Raji (cell line): Measurements from ENCODE around the gene EEA1.

ENCODE experiments used
- POLR2A ChIP-seq: IDR thresholded peaks from 2 replicates; pipeline ENCODE4 v1.6.1; 2011; ENCODE audit warnings: low read depth, low read length, control low read depth; ENCODE audit not compliant: insufficient read depth

The EEA1 gene

DNA sequence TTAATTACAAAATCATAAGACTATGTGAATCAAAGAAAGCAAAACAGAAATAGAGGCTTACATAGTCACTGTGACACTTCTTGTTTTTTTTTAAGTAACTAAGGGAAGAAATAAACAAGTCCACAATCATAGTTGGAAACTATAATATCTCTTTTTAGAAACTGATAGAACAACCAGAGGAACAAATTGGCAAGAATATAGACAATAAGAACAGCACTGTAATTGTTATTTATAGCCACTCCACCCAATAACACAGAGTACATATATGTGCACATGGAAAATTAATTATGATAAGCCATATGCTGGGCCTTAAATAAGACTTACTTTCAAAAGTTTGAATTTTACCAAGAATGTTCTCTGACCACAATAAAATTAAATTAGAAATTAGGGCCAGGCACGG, 125.2 kb downstream of the EEA1 start:
- TF ChIP-seq POLR2A = no peak

- TF ChIP-seq POLR2A = no peak
Observed at GRCh38 chr12:92802906-92803305, 126.2 kb downstream of the EEA1 start.

DNA sequence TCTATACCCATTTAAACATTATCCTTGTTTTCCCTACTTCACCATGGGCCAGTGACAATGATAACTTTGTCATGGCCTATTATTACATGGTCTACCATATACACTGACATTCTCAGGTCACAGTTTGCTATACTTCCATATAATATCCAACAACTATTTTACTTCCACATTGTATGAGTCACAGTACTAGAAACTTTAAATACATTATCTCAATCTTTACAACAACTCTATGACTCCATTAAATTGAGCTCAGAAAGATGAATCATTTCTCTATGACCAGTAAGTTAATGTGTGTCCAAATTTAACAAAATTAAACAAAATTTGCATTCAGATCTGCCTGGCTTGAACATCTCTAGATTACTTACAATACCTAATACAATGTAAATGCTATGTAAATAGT, 132.4 kb downstream of the EEA1 start:
- TF ChIP-seq POLR2A = no peak

DNA sequence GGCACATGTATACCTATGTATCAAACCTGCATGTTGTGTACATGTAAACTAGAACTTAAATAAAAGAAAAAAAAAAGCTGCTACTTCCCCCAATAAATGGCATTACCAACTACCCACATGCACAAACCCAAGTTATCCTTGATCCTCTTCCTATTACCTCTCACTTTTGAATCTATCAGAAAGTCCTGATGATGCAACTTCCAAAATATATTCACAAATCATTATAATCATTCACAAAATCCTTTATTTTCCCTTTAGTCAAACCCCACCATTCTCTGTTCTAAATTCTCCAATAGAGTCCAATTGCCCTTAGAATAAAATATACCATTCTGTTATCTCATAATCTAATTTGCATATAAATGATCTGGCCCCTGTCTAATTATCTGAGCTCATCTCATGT, 134.3 kb downstream of the EEA1 start:
- TF ChIP-seq POLR2A = no peak

DNA sequence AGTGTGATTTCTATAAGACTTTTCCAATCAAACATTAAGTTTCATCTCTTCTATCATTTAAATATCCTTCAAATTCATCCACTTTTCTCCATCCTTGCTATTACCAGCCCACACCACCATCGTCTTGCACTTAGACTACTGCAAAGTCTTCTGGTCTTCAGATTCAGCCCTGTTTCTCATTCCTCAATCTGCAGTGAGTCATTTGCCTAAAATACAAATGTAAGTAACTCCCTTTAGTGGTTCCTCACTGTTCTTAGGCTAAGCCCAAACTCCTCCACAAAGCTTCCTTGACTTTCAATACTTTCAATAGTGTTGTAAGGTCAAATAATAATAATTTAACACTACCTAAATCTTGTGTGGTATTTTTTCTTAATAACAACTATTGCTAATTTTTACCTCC, 143.1 kb downstream of the EEA1 start:
- no peak for TF ChIP-seq POLR2A

GRCh38 chr12:92785563-92785950, 143.5 kb downstream of the EEA1 start:
- no peak for TF ChIP-seq POLR2A

DNA sequence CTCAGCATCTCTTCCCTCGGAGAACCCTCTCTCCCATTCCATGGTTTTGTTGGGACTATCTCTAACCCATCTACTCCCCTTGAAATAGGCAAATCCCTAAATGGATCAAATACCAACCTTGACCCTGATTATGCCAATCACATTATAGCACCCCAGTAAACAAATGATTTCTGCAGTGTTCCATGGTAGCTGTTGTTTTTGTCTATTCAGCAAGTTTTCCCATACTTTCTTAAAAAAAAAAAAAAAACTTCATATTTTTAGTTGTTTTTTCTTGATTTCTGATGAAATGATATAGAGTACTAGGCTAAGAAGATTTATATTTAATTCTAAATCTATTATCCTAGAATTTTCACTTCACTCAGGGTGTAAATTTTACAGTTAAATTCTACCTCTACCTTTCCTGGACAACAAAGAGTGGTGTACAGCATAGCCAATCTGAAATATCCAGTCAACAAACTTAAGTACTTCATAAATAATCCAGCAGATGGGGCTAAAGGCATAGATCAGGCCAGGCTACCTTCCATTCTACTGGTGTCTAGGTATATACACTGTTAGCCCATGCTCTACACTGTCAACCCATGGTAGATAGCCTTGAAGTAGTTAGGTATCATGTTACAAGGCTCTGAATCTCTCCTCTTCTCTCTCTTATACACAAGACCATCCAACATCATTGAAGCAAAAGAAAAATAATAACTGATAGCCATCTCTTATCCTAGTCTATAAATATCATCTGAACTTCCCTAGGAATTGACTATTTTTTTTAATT, 144.1 kb downstream of the EEA1 start:
- no peak for TF ChIP-seq POLR2A

DNA sequence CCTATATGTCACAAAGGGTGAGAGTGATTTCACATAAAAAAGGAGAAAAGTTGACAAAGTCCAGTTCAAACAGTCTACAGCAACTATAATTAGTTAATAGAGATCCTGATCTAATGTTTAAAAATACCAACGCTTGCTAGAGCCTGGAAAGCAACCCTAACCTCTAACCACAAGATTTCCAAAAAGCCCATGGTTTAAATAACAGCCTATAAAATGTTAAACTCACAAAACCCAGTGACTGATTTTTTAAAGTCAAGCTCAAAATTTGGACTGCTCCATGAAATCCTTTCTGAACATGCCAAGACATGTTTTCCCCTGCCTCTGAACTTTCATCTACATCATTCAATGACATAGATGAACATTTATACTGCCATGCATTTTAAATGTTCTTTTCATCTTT, 144.7 kb downstream of the EEA1 start:
- TF ChIP-seq POLR2A = no peak

- no peak for TF ChIP-seq POLR2A
Observed at GRCh38 chr12:92779902-92780301, 149.2 kb downstream of the EEA1 start.

GRCh38 chr12:92778525-92778924, 150.6 kb downstream of the EEA1 start:
- no peak for TF ChIP-seq POLR2A

- TF ChIP-seq POLR2A = no peak
Observed at GRCh38 chr12:92775416-92775815, 153.7 kb downstream of the EEA1 start.

- no peak for TF ChIP-seq POLR2A
Observed at GRCh38 chr12:92771001-92771400, 158.1 kb downstream of the EEA1 start.

DNA sequence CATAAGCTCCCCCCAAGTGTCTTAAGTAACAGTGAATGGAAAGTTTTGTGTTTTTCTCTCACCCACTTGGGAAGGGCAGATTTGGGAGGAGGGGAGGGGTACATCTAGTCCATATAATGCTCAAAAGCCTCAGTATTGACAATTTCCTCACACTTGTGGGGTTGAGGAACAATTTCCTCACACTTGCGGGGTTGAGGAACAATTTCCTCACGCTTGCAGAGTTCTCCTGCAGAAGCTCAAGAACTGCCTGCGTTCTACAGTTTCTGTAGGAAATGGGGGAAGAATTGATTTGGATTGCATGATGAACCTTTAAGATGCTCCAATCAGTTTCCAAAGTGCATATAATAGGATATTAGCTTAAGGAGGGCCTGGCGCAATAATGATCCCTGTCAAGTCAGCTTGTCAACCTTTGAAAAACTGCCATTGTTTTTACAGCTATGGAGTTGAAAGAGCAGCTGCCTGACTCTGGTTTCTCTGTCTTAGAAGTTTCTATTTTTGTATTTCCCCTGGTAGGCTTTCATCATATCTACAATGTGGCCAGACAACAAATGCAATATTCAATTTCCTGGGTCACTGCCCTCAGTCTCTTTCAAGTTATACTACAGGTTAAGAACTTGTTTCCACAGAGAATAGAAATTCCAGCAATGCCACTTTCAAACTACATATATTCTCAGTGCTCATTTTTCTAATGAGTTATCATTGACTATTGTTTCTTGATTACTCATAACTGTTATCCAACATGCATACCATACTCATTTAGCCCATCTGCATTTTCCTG, 159.8 kb downstream of the EEA1 start:
- no peak for TF ChIP-seq POLR2A

- no peak for TF ChIP-seq POLR2A
Observed at GRCh38 chr12:92765871-92766270, 163.2 kb downstream of the EEA1 start.

GRCh38 chr12:92764831-92765230, 164.3 kb downstream of the EEA1 start:
- TF ChIP-seq POLR2A = no peak

GRCh38 chr12:92762773-92763172, 166.3 kb downstream of the EEA1 start:
- TF ChIP-seq POLR2A = no peak
